HG03175 (cell line): ENCODE results near the gene HUNK.
"Not testable (repeated sequence)": the region's sequence is repeated elsewhere in the genome, so short reads cannot be mapped to it uniquely, and the experiment has no call there.

ENCODE experiments used
- ATAC-seq: cut with Tn5 transposase; IDR thresholded peaks from one replicate; pipeline ENCODE4 v1.9.1; 2021; ENCODE audit warnings: mild to moderate bottlenecking, moderate library complexity; ENCODE audit not compliant: unreplicated experiment

HUNK gene

DNA sequence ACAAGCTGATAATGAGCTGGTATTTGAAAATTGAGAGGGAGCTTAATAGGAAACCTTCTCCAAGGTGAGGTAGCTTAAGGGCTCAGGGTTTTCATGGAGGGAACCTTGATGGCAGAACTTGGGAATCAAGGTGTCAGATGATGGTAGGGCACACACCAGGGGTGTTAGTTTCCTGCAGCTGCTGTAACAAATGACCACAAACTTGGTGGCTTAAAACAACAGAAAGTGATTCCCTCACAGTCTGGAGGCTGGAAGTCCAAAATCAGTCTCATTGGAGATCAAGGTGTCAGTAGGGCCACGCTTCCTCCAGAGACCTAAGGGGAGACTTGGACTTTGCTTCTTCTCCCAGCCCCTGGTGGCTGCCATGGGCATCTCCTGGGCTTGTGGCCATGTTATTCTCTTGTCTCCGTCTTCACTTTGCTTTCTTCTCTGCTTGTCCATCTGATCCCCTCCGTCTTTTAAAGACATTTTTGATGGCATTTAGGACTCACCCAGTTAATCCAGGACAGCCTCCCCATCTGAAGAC lies 45.5 kb downstream of the HUNK start:
- no peak for ATAC-seq

GRCh38 chr21:31920275-31920674 lies 47.5 kb downstream of the HUNK start:
- ATAC-seq: no peak

- no peak for ATAC-seq
Measured at GRCh38 chr21:31921079-31921478, 48.3 kb downstream of the HUNK start.

DNA sequence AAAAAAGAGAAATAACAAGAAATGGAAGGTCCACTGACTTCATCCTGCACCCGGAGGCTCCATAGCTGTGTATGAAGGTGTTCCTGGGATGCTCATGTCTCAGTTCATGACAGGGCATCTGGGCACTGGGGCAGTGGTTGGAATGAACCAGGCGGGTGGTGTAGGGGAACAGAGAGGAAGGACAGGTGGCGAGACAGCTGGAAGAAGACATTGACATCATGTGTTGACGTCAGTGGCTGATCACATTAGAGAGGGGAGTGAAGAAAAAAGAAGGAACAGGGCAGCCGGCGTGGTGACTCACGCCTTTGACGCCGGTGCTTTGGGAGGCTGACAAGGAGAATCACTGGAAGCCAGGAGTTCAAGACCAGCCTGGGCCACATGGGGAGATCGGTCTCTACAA lies 50.1 kb downstream of the HUNK start:
- no peak for ATAC-seq

- ATAC-seq: no peak
Measured at GRCh38 chr21:31923756-31924155, 50.9 kb downstream of the HUNK start.

- no peak for ATAC-seq
Measured at GRCh38 chr21:31924548-31924947, 51.7 kb downstream of the HUNK start.

- ATAC-seq: no peak
Measured at GRCh38 chr21:31926498-31926897, 53.7 kb downstream of the HUNK start.

- ATAC-seq: no peak
Measured at GRCh38 chr21:31927689-31928353, 55.0 kb downstream of the HUNK start.

- no peak for ATAC-seq
Measured at GRCh38 chr21:31928656-31929055, 55.8 kb downstream of the HUNK start.

DNA sequence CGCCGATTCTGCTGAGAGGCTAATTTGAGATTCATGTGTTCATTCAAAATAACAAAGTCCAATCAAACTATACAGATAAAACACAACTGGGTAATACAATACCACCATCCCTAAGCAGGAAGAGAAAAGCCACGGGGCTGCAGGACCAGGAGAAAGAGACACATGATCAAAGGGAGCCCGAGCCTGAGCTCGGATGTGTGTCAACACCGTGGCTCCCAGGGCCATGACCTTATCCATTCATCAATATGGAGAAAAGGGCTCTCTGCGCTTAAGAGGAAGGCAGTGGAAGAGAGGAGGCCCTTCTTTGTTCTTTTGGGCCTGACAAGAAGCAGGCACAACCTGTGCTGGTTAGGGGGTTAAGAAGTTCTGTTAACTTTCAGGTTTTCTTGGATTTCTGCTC lies 56.7 kb downstream of the HUNK start:
- ATAC-seq: no peak

DNA sequence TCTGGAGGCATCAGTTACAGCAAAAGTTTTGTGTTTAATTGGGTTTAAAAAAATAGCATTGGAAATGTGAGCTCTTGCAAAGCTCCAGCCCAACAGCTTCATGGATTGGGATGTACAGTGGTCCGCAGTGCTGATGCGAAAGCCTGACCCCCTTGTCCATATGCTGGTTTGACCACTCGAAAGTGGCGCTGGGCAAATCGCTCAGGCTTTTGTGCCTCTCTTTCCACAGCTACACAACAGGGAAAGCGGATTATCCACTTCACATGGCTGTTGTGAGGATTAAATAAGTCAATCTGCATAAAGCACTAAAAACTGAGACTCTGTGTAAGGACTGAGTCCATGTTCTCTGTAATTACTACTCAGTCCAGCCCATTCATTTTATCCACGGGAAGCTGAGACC lies 57.2 kb downstream of the HUNK start:
- ATAC-seq: no peak

- no peak for ATAC-seq
Measured at GRCh38 chr21:31931644-31932469, 59.0 kb downstream of the HUNK start.

DNA sequence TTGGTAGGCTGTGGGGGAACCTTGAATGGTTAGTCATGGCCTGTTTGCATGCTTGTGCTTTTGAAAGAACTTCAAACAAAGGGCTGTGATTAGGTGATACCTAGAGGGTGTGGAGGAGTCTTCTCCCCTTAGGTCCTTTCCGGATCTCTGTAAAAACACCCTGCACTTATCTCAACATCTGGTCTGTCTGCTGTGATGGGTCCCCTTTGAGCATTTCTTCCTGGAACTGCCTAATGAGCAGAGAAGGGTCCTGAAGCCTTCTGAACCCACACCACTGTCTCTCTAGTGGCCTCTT lies 59.6 kb downstream of the HUNK start:
- ATAC-seq: no peak

DNA sequence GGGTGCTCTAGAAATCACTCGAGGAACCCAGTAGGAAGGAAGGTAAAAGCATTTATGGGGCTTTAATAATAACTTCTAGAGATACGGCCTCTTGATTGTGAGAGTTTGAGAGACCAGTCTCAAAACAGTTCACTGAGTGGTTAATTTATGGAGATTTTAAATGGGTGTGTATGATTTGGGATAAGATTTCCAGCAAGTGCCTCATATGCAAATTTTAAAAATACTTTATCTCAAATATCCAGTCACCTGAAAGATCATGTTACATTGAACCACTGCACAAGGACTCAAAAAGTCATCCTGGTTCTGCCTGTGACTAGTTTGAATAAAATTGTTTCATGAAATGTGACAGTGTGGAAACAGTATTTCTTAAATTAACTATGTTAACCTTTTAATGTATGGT lies 64.5 kb downstream of the HUNK start:
- ATAC-seq: no peak

GRCh38 chr21:31938330-31939301 lies 65.8 kb downstream of the HUNK start:
- no peak for ATAC-seq

GRCh38 chr21:31941694-31942093 lies 68.9 kb downstream of the HUNK start:
- ATAC-seq: no peak

DNA sequence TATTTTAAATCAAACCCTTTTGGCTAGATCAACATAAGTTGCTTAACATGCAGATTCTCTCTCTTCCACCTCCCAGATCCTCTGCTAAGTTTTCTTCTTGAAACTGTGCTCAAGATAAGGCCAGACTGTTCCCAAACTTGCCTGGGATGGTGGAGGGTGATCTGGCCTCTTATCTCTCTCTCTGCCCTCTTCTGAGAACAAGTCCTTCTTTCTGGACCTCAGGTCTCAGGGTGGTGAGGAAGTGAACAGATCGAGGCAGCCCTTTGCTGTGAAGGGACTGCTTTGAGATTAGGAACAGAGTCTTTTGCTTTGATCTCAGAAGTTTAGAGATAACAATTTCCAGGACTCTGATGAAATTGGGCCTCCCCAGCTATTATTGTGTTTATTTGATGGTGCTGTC lies 70.7 kb downstream of the HUNK start:
- no peak for ATAC-seq

- no peak for ATAC-seq
Measured at GRCh38 chr21:31945141-31945540, 72.3 kb downstream of the HUNK start.

DNA sequence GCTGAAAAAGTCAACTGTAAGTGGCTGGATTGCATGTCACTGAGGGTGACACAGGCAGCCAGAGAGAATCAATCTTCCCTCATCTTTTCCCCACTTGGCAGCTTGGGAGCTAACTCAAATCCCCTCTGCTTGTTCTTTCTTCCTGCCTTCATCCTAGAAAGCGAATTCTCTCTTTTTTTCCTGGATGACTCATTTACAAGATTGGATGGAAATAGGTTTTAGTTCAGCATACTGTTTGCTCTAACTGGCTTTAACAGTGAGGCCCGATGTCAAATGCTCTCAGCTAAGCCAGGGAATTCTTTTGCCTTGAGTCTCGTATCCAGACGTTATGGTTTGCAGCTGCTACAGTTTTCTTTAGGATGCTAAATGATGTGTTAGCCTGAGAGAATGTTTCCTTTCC lies 72.7 kb downstream of the HUNK start:
- no peak for ATAC-seq

DNA sequence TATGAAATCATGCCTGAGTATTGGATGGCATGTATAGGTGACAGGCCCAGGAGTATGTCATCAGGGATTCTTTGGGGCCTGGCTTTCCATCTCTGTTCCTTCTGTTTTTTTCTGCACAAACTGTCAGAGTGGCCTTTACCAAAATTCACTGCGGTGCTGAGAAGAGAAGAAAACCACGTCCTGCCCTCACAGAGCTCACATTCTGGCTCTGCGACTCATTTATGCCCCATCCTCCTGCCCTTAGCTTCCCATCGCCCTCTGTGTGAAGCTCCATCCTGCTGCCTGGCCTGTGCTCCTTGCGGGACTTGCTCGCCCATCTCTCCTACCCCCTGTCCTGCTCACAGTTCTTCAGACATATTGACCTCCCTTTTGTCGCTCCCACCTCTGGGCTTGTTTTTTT lies 73.4 kb downstream of the HUNK start:
- ATAC-seq: no peak

DNA sequence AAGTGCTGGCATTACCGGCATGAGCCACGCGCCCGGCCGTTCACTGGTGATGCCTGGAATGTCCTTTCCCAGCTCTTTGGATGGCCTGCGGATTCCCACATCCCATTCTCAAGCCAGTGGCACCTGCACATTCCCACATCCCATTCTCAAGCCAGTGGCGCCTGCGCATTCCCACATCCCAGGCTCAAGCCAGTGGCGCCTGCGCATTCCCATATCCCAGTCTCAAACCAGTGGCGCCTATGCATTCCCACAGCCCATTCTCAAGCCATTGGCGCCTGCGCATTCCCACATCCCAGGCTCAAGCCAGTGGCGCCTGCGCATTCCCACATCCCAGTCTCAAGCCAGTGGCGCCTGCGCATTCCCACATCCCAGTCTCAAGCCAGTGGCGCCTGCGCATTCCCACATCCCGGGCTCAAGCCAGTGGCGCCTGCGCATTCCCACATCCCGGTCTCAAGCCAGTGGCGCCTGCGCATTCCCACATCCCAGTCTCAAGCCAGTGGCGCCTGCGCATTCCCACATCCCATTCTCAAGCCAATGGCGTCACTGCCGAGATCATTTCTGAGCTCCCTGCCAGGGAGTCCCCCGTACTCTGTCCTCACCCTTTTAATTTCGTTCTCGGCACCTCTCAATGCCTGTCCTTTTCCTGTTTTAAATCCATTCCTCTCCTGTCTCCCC lies 74.2 kb downstream of the HUNK start:
- ATAC-seq: not testable (repeated sequence)
